ENCODE data around the gene PHF21B. TPM values are rescaled to one million over a fixed set of nuclear protein-coding genes. Genes with fewer than 3 reads are reported as not detected.

PHF21B gene
- total and polyA plus RNA-seq, 12 donors, result 0.30 to 4.4 (median 1.8) TPM

DNA sequence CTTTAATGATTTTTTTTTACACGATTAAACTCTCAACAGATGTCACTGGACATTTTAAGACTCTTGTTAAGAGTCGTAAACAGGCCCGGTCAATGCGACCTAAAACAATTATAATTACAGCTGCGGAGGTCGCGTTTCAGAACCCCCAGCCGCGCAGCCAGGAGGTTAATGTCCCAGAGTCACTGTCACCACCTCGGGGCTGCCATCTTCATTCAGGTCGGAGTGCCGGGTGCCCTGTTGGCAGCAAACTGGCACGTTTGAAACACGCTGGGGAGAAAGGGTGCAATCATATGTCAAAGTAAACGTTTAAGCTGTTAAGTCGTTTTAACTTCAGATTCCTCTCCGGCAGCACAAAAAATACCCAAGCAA, 711 bp upstream of the PHF21B start:
- DNase-seq, result no peak

DNA sequence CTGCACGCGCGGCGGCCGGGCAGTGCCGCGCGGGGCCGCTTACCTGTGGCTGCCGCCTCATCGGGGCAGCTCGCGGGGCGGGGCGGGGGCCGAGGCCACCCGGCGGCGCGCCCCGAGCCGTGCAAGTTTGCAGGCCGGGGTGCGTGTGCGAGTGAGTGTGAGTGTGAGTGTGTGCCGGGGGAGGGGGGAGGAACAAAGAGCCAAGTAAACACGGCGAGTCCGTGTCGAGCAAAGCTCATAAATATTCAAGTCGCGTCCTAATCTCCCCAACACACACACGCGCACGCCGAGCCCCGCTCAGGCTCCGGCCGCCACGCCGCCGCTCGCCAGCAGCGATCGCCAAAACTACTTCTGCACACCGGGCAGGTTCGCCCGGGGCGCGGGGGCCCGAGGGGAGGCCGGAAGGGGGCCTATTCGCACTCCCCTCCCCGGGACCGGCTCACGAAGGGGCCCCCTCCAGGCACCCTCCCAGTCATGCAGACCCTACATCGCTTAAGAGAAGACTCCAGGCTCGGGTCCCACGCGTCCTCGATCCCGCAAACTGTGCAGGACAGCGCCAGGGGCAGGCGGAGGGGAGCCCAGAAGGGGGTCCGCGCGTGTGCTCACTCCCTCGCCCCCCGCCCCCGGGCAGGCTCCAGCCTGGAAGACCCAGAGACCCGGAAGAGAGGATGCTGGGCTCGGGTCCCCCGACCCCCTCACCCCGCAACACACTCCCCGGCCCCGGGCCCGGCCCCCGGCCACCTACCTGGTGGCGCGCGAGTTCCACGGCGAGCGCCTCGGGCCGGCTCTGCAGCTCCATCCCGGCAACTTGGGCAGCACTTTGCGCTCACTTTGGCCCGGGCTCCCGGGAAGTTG, 827 bp downstream of the PHF21B start:
- Histone ChIP-seq H3K27ac (peak overlapping the region in 2 of 5 donors; percentile 41 to 84), H3K4me3 (peak overlapping the region in 1 of 4 donors; percentile 59), H3K27me3 (peaks cover 7% of the 10 kb centered on the region), H3K36me3 (replicated peaks in 1 of 2) (no peaks in the 10 kb centered on the region), H3K9me3 (replicated peaks in 1 of 3) (no peaks in the 10 kb centered on the region), H3K4me1 (replicated peaks in 1 of 2) (peaks cover 5 to 19% of the 10 kb centered on the region in 2 donors)
- WGBS, 4 donors, result 1% methylated on average over 38 to 90 of the region's 90 CpGs; no CpG with 5 or more reads in 1 of the 4 donors
- intact Hi-C loops (cut with DNase I), result no loop called here
- TF ChIP-seq CTCF (IDR thresholded peaks at IDR 0.05) (no peak), POLR2A (IDR thresholded peaks at IDR 0.05) (no peak)
- DNase-seq, result peak in 4 of 7 donors; percentile 11 to 32 (median 16)

More for the DNA sequence above, 711 bp upstream of the PHF21B start:
- H3K4me3 ChIP-seq, result peak overlapping the region in 1 of 4 donors; percentile 59
- TF ChIP-seq CTCF (IDR thresholded peaks at IDR 0.05), result no peak
- no peak for TF ChIP-seq POLR2A (IDR thresholded peaks at IDR 0.05)
- peaks cover 5 to 19% of the 10 kb centered on the region in 2 donors for H3K4me1 ChIP-seq (replicated peaks in 1 of 2)
- intact Hi-C loops (cut with DNase I), result no loop called here
- H3K9me3 ChIP-seq (replicated peaks in 1 of 3), result no peaks in the 10 kb centered on the region
- H3K36me3 ChIP-seq (replicated peaks in 1 of 2), result no peaks in the 10 kb centered on the region
- WGBS, 4 donors, result 2 to 3% (median 2%) methylated on average over 17 of the region's 17 CpGs
- peaks cover 7% of the 10 kb centered on the region for H3K27me3 ChIP-seq
- peak overlapping the region in 2 of 5 donors; percentile 57 to 78 for H3K27ac ChIP-seq

GRCh38 chr22:45008186-45008681, 1.6 kb downstream of the PHF21B start:
- Histone ChIP-seq H3K9me3 (replicated peaks in 1 of 3) (no peaks in the 10 kb centered on the region), H3K4me1 (replicated peaks in 1 of 2) (peaks cover 5 to 19% of the 10 kb centered on the region in 2 donors), H3K4me3 (peak overlapping the region in 2 of 4 donors; percentile 43 to 59), H3K27ac (peak overlapping the region in 4 of 5 donors; percentile 55 to 84 (median 80)), H3K27me3 (peaks cover 7% of the 10 kb centered on the region), H3K36me3 (replicated peaks in 1 of 2) (no peaks in the 10 kb centered on the region)
- TF ChIP-seq POLR2A (IDR thresholded peaks at IDR 0.05) (no peak), CTCF (IDR thresholded peaks at IDR 0.05) (no peak)
- DNase-seq, result peak in 6 of 7 donors; percentile 15 to 38 (median 28)
- WGBS, 4 donors, result 0 to 3% (median 1%) methylated on average over 8 to 46 of the region's 46 CpGs; no CpG with 5 or more reads in 1 of the 4 donors
- intact Hi-C loops (cut with DNase I), result no loop called here

GRCh38 chr22:45007391-45008185, 2.2 kb downstream of the PHF21B start:
- Histone ChIP-seq H3K9me3 (replicated peaks in 1 of 3) (no peaks in the 10 kb centered on the region), H3K27ac (peak overlapping the region in 4 of 5 donors; percentile 68 to 84 (median 82)), H3K36me3 (replicated peaks in 1 of 2) (no peaks in the 10 kb centered on the region), H3K4me3 (peak overlapping the region in 2 of 4 donors; percentile 59 to 62), H3K4me1 (replicated peaks in 1 of 2) (peaks cover 5 to 19% of the 10 kb centered on the region in 2 donors), H3K27me3 (peaks cover 7% of the 10 kb centered on the region)
- intact Hi-C loops (cut with DNase I), result no loop called here
- WGBS, 4 donors, result 0 to 3% (median 1%) methylated on average over 9 to 74 of the region's 90 CpGs
- TF ChIP-seq POLR2A (IDR thresholded peaks at IDR 0.05) (peak in 1 of 2 donors; percentile 6), CTCF (IDR thresholded peaks at IDR 0.05) (no peak)
- peak in 6 of 7 donors; percentile 44 to 63 (median 56) for DNase-seq
